GM23248 (cell line): Measurements from ENCODE around the gene RTN4R.

Experiments used
- EZH2 ChIP-seq: fragments of 200-600 bp; sonication (generic); IDR thresholded peaks from 2 replicates; pipeline ENCODE4 v1.6.1; 2018; ENCODE audit warnings: antibody characterized with exemption, mild to moderate bottlenecking; ENCODE audit not compliant: insufficient read depth, poor library complexity, severe bottlenecking
- EZH2phosphoT487 ChIP-seq: fragments of 200-600 bp; sonication (generic); IDR thresholded peaks from 2 replicates; pipeline ENCODE4 v1.6.1; 2018; ENCODE audit warnings: antibody characterized with exemption, moderate library complexity, mild to moderate bottlenecking, low read depth; ENCODE audit not compliant: insufficient read depth

DNA sequence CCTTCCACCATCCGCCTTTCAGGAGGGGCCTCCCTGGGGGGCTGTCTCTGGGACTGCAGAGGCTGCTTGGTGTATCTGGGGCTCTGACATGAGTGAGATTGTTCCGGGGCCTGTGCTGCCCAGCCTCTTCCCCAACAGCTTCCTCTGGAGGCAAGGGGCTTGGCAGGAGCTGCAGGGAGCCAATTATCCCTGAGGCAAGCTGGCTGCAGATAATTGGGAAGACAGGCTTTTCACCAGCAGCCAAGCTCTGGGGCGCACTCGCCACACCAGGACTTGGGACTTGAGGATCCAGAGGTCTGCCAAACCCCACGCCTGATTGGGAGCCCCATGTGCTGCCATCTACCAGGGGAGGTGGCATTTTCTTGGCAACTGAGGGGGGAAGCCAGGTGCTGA is 15.6 kb upstream of the RTN4R start:
- no peak for TF ChIP-seq EZH2
- TF ChIP-seq EZH2phosphoT487: no peak
